GM18499 (cell line): ENCODE results near the gene NOL9.
"Not testable (repeated sequence)": the region's sequence is repeated elsewhere in the genome, so short reads cannot be mapped to it uniquely, and the experiment has no call there.

Source experiments
- ATAC-seq: cut with Tn5 transposase; IDR thresholded peaks from one replicate; pipeline ENCODE4 v1.9.1; 2021; ENCODE audit warnings: moderate number of reproducible peaks; ENCODE audit not compliant: insufficient read depth, unreplicated experiment

The NOL9 gene

DNA sequence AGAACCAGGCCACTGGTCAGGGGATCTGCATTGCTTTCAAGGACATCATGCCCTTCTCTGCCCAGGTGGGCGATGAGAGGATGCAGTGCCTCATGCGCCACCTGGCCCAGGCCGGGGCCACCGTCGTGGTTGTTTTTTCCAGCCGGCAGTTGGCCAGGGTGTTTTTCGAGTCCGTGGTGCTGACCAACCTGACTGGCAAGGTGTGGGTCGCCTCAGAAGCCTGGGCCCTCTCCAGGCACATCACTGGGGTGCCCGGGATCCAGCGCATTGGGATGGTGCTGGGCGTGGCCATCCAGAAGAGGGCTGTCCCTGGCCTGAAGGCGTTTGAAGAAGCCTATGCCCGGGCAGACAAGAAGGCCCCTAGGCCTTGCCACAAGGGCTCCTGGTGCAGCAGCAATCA lies 20.5 kb upstream of the NOL9 start:
- no peak for ATAC-seq

DNA sequence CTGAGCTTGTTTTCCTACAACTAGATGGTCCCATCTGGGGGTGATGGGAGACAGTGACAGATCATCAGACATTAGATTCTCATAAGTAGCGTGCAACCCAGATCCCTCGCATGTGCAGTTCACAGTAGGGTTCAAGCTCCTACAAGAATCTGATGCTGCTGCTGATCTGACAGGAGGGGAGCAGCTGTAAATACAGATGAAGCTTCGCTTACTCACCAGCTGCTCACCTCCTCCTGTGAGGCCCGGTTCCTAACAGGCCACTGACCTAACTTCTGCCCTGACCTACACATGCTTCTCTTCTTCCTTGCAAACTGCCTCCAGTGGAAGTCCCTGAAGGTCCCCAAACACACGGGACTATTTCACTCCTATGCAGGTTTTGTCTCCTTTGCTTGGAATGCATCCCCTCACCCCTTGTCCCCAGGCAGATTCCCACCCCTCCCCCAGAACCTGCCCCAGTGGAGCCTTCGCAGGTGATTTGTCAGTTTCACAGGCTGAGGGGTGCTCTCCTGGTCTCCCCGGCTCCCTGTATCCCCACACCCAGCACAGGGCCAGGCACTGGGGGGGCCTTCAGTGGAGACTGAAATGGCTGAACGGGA lies 19.8 kb upstream of the NOL9 start:
- no peak for ATAC-seq

DNA sequence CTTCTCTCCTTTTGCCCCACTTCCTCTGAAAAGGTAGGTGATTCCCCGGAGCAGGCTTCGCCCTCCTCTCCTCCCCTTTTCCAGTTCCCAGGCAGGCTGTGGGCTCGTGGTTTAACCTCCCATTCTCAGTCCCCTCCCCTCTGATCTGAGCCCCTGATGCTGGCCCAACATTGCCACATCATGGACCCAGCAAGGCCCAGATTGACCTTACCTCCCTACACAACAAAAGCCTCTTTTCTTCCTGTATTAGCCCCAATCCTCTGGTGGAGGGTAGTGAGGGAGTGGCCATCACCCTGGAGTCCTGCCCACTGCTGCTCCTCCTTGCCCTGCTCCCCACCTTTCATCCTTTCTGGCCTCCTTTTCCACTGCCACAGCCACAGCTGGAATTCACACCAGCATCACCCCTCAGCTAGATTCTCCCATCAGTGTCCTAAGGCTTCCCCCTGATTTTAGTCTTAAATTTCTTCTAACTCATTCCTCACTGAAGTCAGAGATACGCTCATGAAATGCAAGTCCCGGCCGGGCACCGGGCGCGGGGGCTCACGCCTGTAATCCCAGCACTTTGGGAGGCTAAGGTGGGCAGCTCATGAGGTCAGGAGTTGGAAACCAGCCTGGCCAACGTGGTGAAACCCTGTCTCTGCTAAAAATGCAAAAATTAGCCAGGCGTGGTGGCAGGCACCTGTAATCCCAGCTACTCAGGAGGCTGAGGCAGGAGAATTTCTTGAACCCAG lies 18.5 kb upstream of the NOL9 start:
- ATAC-seq, result no peak

DNA sequence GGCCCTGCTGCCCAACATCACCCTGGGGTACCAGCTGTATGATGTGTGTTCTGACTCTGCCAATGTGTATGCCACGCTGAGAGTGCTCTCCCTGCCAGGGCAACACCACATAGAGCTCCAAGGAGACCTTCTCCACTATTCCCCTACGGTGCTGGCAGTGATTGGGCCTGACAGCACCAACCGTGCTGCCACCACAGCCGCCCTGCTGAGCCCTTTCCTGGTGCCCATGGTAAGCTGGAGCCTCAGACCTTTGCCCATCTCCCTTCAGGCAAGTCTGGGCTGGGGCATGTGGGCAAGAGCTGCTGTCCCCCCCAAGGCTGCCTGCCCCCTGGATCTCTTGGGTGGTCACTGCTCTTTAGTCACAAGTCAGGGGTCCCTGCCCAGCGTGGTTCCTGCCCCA lies 16.7 kb upstream of the NOL9 start:
- ATAC-seq, result no peak

DNA sequence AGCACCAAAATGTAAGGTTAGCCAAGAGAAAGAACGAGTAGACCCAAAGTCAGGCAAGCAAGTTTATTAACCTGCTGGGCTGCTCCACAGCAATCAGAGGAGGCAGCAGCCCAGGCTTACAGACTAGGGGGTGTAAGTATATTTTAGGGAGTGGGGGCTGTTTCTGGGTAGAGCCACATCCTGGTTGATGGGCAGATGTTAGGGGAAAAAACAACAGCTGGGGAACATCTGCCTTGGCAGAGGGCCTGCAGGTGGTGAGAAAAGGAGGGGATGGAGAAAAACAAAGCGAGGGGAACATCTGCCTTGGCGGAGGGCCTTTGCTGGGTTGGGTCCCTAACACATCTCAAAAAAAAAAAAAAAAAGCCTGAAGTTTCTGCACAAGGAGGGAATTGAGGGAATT lies 15.8 kb upstream of the NOL9 start:
- no peak for ATAC-seq

DNA sequence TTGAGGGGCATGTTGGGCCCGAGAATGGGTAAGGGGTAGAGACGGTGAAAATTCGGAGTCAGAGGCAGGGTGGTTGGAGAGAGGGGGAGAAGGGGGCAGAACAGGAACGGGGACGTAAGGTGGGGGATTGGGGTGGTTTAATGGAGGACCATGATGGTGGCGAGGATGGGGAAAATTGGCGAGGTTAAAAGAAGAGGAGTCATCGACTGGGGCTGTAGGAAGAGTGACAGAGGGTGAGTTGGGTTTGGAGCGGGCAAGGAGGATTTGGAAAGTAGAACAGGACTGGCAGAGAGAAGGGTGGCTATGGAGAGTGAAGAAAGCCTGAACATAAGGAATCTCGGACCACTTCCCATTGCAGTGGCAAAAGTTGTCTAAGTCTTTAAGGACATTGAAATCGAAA lies 14.7 kb upstream of the NOL9 start:
- ATAC-seq, result no peak

DNA sequence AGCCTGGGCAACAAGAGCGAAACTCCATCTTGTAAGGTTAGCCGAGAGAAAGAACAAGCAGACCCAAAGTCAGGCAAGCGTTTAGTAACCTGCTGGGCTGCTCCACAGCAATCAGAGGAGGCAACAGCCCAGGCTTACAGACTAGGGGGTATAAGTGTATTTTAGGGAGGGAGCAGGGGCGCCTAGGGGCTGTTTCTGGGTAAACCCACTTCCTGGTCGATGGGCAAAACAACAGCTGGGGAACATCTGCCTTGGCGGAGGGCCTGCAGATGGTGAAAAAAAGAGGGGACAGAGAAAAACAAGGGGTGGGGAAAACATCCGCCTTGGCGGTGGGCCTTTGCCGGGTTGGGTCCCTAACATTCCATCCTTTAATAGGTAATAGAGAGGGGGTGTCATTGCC lies 6.0 kb upstream of the NOL9 start:
- no peak for ATAC-seq

DNA sequence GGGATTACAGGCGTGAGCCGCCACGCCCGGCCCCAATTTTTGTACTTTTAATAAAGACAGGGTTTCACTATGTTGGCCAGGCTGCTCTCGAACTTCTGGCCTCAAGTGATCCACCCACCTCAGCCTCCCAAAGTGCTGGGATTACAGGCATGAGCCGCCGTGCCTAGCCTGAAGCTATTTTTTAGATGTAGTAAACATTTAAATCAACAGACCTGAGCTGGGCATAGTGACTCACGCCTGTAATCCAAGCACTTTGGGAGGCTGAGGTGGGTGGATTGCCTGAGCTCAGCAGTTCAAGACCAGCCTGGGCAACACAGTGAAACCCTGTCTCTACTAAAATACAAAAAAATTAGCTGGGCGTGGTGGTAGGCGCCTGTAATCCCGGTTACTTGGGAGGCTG lies 4.8 kb upstream of the NOL9 start:
- ATAC-seq, result not testable (repeated sequence)

DNA sequence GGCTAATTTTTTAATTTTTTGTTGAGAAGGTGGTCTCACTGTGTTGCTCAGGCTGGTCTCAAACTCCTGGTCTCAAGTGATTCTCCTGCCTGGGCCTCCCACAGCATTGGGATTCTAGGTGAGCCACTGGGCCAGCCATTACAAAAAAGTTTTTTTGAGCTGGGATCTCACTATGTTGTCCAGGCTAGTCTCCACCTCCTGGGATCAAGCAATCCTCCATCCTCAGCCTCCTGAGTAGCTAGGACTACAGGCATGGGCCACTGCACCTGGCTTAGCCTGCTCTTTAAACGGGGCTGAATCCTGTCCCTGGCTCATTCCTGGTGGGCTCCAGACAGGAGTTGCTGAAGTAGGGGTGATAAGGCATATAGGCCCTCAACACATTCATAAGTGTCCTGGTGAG lies 3.3 kb upstream of the NOL9 start:
- no peak for ATAC-seq

DNA sequence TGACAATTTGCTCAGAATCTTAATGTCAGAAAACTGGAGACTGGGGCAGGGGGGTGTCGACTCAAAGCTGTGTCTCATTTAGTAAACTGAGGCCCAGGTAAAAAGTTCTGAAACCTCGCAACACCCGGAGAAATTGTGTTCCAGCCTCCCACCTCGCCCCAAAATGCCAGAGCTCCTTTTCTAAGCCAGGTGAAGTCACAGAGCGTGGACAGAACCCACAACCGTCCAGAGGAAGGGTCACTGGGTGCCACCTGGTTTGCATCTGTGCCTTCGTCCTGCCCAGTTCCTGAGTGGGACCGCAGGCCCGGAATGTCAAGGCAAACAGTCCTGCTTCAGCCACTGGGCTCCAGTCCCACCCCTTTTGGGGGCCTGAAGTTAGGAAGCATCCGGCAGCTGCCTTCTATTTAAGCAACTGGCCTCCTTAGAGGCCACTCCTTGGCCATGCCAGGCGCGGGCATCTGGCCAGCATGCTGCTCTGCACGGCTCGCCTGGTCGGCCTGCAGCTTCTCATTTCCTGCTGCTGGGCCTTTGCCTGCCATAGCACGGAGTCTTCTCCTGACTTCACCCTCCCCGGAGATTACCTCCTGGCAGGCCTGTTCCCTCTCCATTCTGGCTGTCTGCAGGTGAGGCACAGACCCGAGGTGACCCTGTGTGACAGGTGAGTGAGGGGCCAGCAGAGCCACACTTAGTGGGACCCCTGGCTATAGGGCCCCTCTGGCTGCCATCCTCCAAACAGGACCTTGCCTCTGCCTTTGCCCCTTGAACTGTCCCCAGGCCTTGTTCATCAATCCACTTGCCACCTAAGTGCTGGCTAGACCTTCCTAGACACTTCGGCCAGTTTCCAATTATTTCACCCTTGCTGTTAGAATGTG lies 830 bp upstream of the NOL9 start, which contains the start of gene TAS1R1:
Gene TAS1R1 (plus strand): TSS at position 401 of the 872 bp plus-strand sequence. CDS start 67 bp downstream, at position 468.
- ATAC-seq, result no peak

DNA sequence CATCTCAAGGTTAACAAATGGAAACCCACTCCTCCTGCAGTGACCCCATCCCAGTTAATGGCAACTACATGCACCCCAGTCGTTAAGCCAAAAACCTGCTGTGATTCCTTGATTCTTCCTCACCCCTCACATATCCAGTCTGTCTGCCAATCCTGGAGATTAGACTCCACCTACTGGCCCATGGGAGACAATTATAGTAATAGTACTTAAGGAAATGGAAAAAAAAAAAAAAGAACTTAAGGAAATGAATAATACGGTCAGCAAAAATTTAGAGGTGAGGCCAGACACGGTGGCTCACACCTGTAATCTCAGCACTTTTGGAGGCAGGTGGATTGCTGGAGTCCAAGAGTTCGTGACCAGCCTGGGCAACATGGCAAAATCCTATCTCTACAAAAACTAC lies 7.0 kb downstream of the NOL9 start:
- ATAC-seq, result no peak

DNA sequence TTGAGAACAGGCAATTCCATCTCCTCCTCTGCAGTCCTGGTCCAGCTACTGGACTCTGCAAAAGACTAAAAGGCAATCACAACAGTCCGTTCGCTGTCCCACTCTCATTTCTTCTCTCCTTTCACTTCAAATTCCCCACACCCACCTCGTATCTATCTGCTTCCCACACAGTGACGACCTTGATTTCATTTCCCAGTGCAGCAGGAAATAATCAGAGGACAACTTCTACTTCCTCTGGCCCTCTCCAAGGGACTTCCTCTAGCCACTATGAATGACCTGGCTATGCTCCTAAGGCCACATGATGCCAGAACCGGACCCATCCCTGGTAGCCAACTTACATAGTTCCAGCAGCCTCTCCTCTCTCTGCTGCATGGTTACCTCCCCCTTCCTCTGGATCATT lies 8.0 kb downstream of the NOL9 start:
- no peak for ATAC-seq

DNA sequence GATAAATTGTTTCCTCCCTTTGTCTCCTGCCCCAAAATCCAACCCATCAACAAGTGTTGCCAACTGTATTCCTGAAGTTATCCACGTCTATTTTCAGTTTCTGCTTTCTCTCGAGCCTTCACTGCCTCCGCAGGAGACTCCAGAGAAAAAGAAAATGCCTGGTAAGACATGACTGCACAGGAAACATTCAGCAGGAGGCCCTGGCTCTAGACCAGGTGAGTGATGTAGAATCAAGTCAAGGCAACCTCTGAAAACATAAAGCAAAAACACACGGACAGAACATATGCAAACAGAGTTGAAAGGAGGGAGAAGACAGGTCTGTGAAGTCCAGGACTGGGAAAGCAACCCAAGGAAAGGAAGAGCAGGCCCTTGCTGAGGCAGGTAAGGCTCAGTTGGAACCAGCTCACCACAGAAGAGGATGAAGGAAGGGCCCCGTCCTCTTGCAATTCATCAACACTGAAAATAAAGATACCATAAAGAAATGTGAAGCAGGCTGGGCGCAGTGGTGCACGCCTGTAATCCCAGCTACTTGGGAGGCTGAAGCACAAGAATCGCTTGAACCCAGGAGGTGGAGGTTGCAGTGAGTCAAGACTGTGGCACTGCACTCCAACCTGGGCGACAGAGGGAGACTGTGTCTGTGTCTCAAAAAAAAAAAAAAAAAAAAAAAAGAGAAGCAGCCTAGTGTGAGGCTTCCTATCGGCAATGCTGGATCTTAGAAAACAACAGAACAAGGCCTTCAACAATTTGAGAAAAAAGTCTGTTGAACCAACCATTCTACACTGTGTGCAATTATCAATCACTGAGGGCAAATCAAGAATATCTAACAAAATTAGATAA lies 8.8 kb downstream of the NOL9 start:
- ATAC-seq, result no peak

DNA sequence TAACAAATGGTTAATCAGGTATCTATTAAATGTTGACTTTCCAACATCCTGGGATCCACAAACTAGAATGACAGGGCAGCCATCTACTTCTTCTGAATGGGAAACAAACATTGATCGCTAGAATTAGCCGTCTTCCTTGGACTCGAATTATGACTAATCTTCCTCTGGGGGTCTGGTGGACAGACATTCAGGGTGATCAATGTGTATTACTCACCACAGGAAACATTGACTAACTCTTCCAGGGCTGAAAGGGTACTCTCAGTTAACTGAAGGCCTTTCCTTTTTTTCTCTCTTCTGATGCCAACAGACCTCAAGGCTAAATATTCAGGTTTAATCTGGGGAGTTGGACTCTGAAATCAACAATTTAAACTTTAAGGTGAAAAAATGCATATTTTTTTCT lies 9.5 kb downstream of the NOL9 start:
- ATAC-seq, result no peak

DNA sequence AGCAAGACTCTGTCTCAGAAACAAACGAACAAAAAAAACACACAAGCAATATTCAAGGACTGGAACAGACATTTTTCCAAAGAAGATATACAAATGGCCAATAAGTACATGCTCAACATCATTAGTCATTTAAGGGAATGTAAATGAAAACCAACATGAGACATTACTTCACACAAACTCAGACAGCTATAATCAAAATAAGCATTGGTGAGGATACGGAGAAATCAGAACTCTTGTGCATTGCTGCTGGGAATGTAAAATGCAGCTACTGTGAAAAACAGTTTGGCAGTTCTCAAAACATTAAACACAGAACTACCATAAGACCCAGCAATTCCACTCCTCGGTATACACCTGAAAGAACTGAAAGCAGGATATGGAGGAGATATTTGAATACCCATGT lies 15.4 kb downstream of the NOL9 start:
- ATAC-seq, result no peak

DNA sequence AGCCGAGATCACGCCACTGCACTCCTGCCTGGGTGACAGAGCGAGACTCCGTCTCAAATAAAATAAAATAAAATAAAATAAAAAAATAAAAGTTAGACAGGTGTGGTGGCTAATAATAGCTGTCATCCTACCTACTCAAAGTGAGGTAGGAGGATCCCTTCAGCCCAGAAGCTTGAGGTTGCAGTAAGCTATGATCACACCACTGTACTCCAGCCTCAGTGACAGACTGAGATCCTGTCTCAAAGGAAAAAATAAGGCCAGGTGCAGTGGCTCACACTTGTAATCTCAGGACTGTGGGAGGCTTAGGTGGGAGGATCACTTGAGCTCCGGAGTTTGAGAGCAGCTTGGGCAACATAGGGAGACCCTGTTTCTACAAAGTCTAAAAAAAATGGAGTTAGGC lies 18.0 kb downstream of the NOL9 start:
- ATAC-seq, result no peak

DNA sequence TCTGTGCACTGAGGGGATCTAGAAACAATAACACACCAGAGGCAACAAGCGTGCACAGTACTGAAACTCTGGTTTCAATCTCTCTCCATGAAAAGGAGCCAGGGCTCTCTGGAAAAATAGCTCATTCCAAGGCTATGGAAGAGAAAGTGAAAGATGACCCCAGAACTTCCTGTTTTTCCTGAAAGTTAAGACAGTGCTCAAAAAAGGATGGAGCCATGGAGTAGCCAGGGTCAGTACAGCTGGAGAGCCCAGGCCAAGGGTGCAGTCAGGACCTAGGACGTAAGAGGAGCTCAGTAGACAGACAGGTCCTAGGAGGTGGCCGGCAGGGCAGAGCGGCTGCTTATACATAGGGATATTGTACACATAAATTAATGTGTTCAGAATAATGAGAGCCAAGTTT lies 19.1 kb downstream of the NOL9 start:
- no peak for ATAC-seq

DNA sequence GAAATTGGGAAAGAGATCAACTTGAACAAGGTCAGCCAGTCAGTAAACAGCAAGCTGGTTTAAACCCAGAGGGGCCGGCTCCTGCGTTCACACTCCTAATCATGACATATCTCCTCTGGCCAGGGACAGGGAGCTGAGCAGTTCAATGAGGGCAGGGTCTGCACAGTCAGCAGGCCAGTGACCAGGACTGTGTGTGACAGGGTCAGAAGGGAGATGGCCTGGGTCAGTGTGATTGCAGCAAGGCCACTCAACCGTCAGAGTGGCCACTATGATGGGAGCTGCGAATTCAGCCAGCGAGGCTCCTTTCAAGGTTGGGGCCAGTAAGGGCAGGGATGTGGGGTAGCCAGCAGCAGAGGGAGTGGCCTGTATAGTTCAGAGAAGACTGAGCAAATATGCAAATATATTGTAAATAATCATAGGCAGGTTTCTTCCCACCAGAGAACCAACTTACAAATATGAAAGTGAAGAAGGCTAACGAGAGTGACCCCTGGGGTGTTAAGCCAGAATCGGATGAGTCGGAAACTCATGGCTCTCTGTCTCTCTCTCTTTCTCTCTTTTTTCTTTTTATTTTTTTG lies 20.0 kb downstream of the NOL9 start:
- ATAC-seq, result no peak

DNA sequence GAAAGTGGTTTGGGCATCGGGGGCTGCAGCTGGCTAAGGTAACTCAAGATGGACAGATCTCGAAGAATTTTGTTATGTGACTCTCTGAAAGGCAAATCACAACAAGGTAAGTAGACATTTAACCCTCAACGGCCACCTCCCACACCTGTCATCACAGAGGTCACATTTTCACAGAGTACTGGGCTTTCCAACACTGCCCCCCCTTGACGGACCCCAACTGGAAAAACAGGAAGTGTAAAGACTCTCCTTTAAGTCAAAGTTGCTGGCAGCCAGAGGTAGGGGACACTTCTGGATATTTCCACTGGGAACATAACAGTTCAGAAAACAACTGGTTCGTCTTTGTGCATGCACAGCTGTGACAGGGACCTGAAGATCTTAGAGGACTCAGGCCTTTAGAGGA lies 22.3 kb downstream of the NOL9 start:
- ATAC-seq, result no peak

DNA sequence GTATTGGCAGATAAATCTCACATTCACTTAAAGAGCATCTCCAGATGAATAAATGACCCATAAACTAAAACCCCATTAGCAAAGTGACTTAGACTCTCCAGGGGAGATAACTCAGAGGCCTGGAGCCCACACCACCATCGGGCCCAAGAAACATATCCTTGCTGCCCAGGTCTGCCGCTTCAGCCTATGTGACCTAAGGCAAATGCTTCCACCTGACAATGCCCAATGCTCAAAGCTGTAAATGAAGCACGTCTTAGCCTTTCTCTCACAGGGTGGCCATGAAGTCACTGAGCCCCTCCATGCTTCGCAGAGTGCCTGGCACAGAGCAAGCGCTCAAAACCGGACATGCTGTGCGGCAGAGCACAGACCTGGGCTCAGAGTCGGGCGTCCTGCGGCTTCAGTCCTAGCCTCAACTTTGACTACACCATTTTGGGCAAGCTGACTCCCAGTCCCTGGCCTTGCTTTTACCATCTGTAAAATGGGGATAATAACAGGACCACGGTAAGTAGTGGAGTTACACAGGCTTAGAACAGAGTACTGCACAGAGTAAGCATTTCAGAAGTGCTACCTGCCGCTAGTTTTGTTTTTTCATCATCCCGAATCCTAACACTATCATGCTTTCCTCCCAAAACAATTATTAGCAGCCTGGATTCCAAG lies 23.7 kb downstream of the NOL9 start:
- no peak for ATAC-seq
